ENCODE data around the gene SLC22A23. TPM values are rescaled to one million over a fixed set of nuclear protein-coding genes. Genes with fewer than 3 reads are reported as not detected.

SLC22A23 gene
- total RNA-seq, 4 donors from 2014 or later: 6.6 to 25.0 (median 14.6) TPM

DNA sequence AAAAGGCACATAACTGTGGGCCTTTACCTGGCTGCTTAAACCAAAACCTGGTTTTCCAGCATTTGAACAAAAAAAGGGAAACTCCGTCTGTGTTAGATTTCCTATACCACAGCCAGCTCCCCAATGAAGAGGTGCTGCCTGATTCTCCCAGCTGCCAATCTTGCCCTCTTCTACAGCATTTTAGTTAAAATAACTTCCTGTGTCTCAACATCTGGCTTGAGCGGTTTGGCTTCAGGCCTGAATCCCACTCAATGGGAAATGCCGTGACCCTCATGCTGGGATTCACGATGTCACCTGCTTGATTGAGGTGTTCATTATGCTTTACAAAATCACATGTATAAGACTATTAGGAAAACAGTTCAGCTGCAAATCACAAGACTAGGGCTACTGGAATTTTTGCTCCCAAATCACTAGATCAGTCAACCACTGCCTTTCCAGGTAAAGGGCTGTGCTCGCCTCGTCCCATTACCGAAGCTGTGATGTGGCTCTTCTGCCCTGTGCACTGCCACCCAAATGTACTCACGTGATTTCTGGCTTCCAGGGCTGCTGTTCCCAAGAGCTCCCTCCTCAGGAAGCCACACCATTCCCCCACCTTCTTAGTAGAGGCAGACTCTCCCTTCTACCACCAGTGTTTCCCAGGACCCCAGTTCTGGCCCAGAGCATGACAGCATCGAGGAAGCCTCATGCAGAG, 103.5 kb downstream of the SLC22A23 start:
- Histone ChIP-seq H3K36me3 (no peaks in the 10 kb centered on the region), H3K27me3 (no peaks in the 10 kb centered on the region), H3K9me3 (no peaks in the 10 kb centered on the region), H3K4me3 (no peak overlapping the region), H3K27ac (peak overlapping the region; percentile 33 to 97 (median 93)), H3K4me1 (peaks cover 51 to 58% of the 10 kb centered on the region in 2 donors)
- no peak for ATAC-seq
- in situ Hi-C loops (cut with MboI; ENCODE audit: low sequenced_read_pairs in 4 of 4): no loop called here
- DNase-seq: no peak
- TF ChIP-seq, protein P1, sequence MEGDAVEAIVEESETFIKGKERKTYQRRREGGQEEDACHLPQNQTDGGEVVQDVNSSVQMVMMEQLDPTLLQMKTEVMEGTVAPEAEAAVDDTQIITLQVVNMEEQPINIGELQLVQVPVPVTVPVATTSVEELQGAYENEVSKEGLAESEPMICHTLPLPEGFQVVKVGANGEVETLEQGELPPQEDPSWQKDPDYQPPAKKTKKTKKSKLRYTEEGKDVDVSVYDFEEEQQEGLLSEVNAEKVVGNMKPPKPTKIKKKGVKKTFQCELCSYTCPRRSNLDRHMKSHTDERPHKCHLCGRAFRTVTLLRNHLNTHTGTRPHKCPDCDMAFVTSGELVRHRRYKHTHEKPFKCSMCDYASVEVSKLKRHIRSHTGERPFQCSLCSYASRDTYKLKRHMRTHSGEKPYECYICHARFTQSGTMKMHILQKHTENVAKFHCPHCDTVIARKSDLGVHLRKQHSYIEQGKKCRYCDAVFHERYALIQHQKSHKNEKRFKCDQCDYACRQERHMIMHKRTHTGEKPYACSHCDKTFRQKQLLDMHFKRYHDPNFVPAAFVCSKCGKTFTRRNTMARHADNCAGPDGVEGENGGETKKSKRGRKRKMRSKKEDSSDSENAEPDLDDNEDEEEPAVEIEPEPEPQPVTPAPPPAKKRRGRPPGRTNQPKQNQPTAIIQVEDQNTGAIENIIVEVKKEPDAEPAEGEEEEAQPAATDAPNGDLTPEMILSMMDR (IDR thresholded peaks at IDR 0.05 in 4 of 5, conservative IDR thresholded peaks at IDR 0.05 in 1 of 5): no peak
- no peak for TF ChIP-seq POLR2A (IDR thresholded peaks at IDR 0.05)
- intact Hi-C loops (cut with DNase I; ENCODE audit: low total_unique reads): no loop called here

DNA sequence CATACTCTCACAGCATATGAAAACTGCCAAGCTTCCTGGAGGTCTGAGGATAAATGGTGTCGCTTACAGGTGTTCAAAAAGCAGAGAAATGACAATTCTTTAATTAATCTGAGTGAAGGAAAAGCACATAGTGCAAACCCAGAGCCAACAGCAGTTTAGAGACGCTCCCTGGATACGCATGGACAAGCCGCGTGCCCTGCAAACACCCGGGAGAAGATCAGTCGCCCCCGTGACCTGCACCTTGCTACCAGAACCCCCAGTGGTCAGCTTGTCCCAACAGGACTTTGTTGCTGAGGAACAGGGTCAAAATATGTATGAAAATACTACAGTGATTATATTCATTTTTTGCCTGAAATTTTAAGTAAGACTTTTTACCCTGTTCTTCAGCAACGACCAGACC, 104.2 kb downstream of the SLC22A23 start:
- no peaks in the 10 kb centered on the region for H3K36me3 ChIP-seq
- DNase-seq (no peak), ATAC-seq (no peak)
- no peaks in the 10 kb centered on the region for H3K27me3 ChIP-seq
- H3K9me3 ChIP-seq: no peaks in the 10 kb centered on the region
- H3K27ac ChIP-seq: peak overlapping the region in 1 of 4 donors; percentile 94
- intact Hi-C loops (cut with DNase I; ENCODE audit: low total_unique reads) (no loop called here), in situ Hi-C loops (cut with MboI; ENCODE audit: low sequenced_read_pairs in 4 of 4) (no loop called here)
- no peak overlapping the region for H3K4me3 ChIP-seq
- H3K4me1 ChIP-seq: peaks cover 50 to 57% of the 10 kb centered on the region in 2 donors
- TF ChIP-seq, protein P1 (IDR thresholded peaks at IDR 0.05 in 4 of 5, conservative IDR thresholded peaks at IDR 0.05 in 1 of 5): no peak
- TF ChIP-seq POLR2A (IDR thresholded peaks at IDR 0.05): no peak

DNA sequence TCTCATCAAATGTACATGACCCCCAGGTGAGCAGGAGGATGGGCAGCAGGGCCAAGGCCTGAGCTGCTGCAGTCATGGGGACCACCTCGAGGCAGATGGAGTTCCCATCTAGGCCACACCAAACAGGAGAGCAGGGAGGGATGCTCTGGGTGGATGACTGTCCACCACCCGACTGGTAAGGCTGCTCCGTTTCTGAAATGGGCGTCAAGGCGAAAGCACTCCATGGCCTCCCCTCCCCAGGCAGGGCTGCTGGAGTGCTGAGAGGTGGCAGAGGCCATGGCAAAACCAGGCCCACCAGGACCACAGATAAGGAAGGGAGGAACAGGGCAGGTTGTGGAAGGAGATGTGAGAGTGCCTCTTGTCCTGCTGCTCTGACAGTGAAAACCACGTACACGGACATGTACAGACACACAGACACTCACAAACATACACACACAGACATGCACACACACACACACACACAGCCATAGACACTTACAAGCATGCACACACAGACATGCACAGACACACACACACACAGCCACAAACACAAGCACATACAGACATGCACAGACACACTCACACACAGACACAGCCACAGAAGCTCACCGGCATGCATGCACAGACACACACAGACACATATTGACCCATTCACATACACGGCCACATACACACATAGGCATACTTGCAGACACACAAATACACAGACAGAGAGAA, 104.9 kb downstream of the SLC22A23 start:
- intact Hi-C loops (cut with DNase I; ENCODE audit: low total_unique reads): no loop called here
- DNase-seq (no peak), ATAC-seq (no peak)
- no peaks in the 10 kb centered on the region for H3K27me3 ChIP-seq
- H3K36me3 ChIP-seq: no peaks in the 10 kb centered on the region
- TF ChIP-seq, protein P1 (IDR thresholded peaks at IDR 0.05 in 4 of 5, conservative IDR thresholded peaks at IDR 0.05 in 1 of 5): no peak
- no peak for TF ChIP-seq POLR2A (IDR thresholded peaks at IDR 0.05)
- H3K4me3 ChIP-seq: no peak overlapping the region
- no peaks in the 10 kb centered on the region for H3K9me3 ChIP-seq
- peak overlapping the region in 2 of 4 donors; percentile 23 to 50 for H3K27ac ChIP-seq
- H3K4me1 ChIP-seq: peaks cover 43 to 50% of the 10 kb centered on the region in 2 donors
- in situ Hi-C loops (cut with MboI; ENCODE audit: low sequenced_read_pairs in 4 of 4): no loop called here

DNA sequence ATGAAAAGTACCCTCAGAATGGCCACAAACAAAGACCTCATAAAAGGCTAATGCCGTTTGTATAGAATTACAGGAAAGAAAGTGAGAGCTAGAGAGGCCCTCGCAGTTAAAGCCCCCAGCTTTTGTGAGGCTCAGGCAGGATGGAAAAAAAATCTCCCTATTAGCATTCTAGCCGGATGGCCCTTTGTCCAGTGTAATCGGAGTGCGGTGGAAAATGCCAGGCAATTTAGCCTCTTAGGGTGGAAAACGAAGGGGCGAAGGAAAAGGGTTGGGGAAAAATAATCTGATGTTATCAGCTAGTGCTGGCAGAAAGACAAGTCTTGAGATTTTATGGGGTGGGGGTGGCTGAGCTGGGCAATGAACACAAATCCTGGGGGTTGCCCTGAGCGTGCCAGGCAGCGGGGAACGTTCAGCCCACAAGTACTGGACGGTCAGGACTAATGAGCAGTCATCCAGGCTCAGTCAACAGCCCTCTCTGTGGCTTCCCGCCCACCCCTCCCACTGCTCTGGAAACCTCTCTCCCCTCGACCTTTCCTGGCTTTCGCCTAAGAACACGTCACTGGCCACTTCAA, 105.7 kb downstream of the SLC22A23 start:
- Histone ChIP-seq H3K27me3 (no peaks in the 10 kb centered on the region), H3K36me3 (no peaks in the 10 kb centered on the region), H3K4me3 (no peak overlapping the region), H3K4me1 (peaks cover 41 to 47% of the 10 kb centered on the region in 2 donors), H3K27ac (peak overlapping the region; percentile 15 to 50 (median 21)), H3K9me3 (no peaks in the 10 kb centered on the region)
- intact Hi-C loops (cut with DNase I; ENCODE audit: low total_unique reads) (no loop called here), in situ Hi-C loops (cut with MboI; ENCODE audit: low sequenced_read_pairs in 4 of 4) (no loop called here)
- no peak for DNase-seq
- TF ChIP-seq, protein P1 (IDR thresholded peaks at IDR 0.05 in 4 of 5, conservative IDR thresholded peaks at IDR 0.05 in 1 of 5): no peak
- TF ChIP-seq POLR2A (IDR thresholded peaks at IDR 0.05): no peak
- ATAC-seq: no peak

Measured in gastrocnemius medialis (tissue), 4 donors.